Measurements from ENCODE around the gene BEST3.
A peak's percentile ranks its signal among the peaks of the same experiment; 100 is the strongest.

Gene BEST3

DNA sequence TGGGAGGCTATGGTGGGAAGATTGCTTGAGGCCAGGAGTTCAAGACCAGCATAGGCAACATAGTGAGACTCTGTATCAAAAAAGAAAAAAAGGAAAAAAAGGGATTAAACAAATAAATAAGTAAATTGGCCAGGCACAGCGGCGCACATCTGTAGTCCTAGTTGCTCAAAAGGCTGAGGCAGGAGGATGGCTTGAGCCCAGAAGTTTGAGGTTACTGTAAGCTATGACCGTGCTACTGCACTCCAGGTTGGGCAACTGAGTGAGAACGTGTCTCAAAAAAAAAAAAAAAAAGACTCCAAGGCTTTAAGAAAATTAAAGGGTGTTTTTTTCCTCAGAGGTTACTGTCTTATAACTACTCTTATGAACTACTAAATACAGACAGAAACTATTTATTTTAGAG is 11.7 kb downstream of the BEST3 start:
- peak; percentile 42 for DNase-seq (ENCODE audit: low read depth)
- TF ChIP-seq, protein P1, sequence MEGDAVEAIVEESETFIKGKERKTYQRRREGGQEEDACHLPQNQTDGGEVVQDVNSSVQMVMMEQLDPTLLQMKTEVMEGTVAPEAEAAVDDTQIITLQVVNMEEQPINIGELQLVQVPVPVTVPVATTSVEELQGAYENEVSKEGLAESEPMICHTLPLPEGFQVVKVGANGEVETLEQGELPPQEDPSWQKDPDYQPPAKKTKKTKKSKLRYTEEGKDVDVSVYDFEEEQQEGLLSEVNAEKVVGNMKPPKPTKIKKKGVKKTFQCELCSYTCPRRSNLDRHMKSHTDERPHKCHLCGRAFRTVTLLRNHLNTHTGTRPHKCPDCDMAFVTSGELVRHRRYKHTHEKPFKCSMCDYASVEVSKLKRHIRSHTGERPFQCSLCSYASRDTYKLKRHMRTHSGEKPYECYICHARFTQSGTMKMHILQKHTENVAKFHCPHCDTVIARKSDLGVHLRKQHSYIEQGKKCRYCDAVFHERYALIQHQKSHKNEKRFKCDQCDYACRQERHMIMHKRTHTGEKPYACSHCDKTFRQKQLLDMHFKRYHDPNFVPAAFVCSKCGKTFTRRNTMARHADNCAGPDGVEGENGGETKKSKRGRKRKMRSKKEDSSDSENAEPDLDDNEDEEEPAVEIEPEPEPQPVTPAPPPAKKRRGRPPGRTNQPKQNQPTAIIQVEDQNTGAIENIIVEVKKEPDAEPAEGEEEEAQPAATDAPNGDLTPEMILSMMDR (conservative IDR thresholded peaks at IDR 0.05; ENCODE audit: low read length) = no peak
- no peak overlapping the region for H3K4me3 ChIP-seq (ENCODE audit: low read length)

- no peak for DNase-seq (ENCODE audit: low read depth)
- TF ChIP-seq, protein P1 (conservative IDR thresholded peaks at IDR 0.05; ENCODE audit: low read length) = no peak
- H3K4me3 ChIP-seq (ENCODE audit: low read length) = no peak overlapping the region
These were observed 12.4 kb downstream of the BEST3 start for GRCh38 chr12:69686731-69687130.

DNA sequence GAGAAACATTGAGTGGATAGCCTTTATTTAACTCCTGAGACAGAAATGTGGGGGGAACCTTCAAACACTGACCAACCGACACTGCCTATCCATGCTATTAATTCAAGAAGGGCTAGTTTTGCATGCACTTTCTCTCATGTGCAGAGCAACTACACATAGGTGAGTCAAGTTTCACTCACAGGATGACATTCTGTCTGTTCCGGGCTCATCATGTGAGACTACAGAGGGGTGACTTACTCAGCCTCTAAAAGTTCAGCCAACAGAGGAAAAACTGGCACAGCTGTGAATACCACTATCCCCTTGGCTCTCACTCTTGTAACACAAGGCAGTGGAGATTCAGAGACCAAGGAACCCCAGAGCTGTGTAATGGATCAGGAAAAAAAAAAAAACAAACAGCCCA is 13.3 kb downstream of the BEST3 start:
- DNase-seq (ENCODE audit: low read depth) = peak; percentile 53
- H3K4me3 ChIP-seq (ENCODE audit: low read length) = no peak overlapping the region
- TF ChIP-seq, protein P1 (conservative IDR thresholded peaks at IDR 0.05; ENCODE audit: low read length) = no peak

DNA sequence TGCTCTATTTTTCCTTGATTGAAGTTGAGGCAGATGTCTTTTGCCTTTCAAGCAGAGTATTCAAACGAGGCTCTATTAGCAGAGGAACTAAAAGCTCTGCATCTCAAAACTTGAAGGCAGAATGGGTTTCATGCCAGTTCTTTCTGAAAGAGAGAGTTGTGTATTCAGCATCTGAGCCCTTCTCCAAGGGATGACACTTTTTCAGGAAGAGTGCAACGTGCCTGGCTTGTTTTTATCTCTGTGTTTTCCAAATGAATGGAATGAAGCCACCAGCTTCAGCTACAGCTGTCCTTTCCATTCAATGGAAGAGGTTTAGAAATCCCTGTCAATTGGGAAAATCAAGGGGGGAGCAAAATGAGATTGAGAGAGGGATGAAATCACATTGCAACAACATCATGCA is 14.6 kb downstream of the BEST3 start:
- DNase-seq (ENCODE audit: low read depth) = no peak
- no peak overlapping the region for H3K4me3 ChIP-seq (ENCODE audit: low read length)
- TF ChIP-seq, protein P1 (conservative IDR thresholded peaks at IDR 0.05; ENCODE audit: low read length) = no peak

DNA sequence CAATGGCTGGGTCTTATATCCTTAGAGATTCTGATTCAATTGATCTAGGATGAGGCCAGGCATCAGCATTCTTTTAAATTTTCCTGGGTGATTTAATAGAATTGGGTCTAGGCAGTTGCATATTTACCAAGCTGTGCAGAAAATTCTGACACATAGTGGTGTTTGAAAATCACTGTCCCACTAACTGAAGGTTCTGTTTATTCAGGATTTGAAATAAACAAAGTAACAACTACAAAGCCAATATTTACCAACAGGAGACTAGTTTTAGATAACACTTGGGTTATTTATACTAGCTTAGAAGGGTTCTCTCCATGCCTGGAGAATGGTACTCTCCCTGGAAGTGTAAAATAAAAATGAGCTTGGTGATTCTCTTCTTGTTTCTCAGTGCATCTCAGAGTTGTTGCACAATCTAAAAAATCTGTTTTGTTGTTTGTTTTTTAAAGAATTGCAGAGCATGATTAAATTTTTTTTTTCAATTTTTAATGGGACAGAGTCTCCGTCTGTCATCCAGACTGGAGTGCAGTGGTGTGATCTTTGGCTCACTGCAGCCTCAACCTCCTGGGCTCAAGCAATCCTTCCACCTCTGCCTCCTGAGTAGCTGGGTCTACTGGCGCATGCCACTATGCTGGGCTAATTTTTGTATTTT is 16.9 kb downstream of the BEST3 start:
- no peak overlapping the region for H3K4me3 ChIP-seq (ENCODE audit: low read length)
- TF ChIP-seq, protein P1 (conservative IDR thresholded peaks at IDR 0.05; ENCODE audit: low read length) = no peak
- DNase-seq (ENCODE audit: low read depth) = no peak

- TF ChIP-seq, protein P1 (conservative IDR thresholded peaks at IDR 0.05; ENCODE audit: low read length) = no peak
- no peak overlapping the region for H3K4me3 ChIP-seq (ENCODE audit: low read length)
These were observed 20.0 kb downstream of the BEST3 start for GRCh38 chr12:69679119-69679518.

GRCh38 chr12:69676257-69677012 is 22.7 kb downstream of the BEST3 start:
- DNase-seq (ENCODE audit: low read depth) = no peak
- TF ChIP-seq, protein P1 (conservative IDR thresholded peaks at IDR 0.05; ENCODE audit: low read length) = peak; percentile 21
- H3K4me3 ChIP-seq (ENCODE audit: low read length) = no peak overlapping the region

More at GRCh38 chr12:69679119-69679518, 20.0 kb downstream of the BEST3 start:
- DNase-seq (ENCODE audit: low read depth) = no peak
